Kidney capillary endothelial cell (primary cell): Measurements from ENCODE around the gene ATG13.
A peak's percentile ranks its signal among the peaks of the same experiment; 100 is the strongest.
"Not testable (repeated sequence)": the region's sequence is repeated elsewhere in the genome, so short reads cannot be mapped to it uniquely, and the experiment has no call there.

Source experiments
- DNase-seq: peaks from one replicate; pipeline ENCODE4 v3.0.0-alpha.2; 2018; ENCODE audit warnings: low spot score

Gene ATG13

GRCh38 chr11:46643986-46644385, 26.6 kb downstream of the ATG13 start:
- DNase-seq = no peak

GRCh38 chr11:46649180-46649738, 31.9 kb downstream of the ATG13 start:
- peak; percentile 42 for DNase-seq

- DNase-seq = no peak
Measured at GRCh38 chr11:46655631-46656030, 38.3 kb downstream of the ATG13 start.

- no peak for DNase-seq
Measured at GRCh38 chr11:46657186-46657585, 39.8 kb downstream of the ATG13 start.

- no peak for DNase-seq
Measured at GRCh38 chr11:46658259-46658658, 40.9 kb downstream of the ATG13 start.

GRCh38 chr11:46659908-46660307, 42.6 kb downstream of the ATG13 start:
- DNase-seq = no peak

GRCh38 chr11:46661836-46662235, 44.5 kb downstream of the ATG13 start:
- DNase-seq = no peak

- DNase-seq = no peak
Measured at GRCh38 chr11:46662366-46662765, 45.0 kb downstream of the ATG13 start.

GRCh38 chr11:46663277-46663940, 46.1 kb downstream of the ATG13 start:
- no peak for DNase-seq

GRCh38 chr11:46664612-46665011, 47.3 kb downstream of the ATG13 start:
- DNase-seq = no peak

- DNase-seq = no peak
Measured at GRCh38 chr11:46665356-46665755, 48.0 kb downstream of the ATG13 start.

- no peak for DNase-seq
Measured at GRCh38 chr11:46666516-46666915, 49.2 kb downstream of the ATG13 start.

GRCh38 chr11:46667043-46667481, 49.7 kb downstream of the ATG13 start:
- DNase-seq = no peak

GRCh38 chr11:46668480-46669085, 51.2 kb downstream of the ATG13 start:
- no peak for DNase-seq

- no peak for DNase-seq
Measured at GRCh38 chr11:46669711-46670139, 52.4 kb downstream of the ATG13 start.

GRCh38 chr11:46670521-46670920, 53.2 kb downstream of the ATG13 start:
- DNase-seq = not testable (repeated sequence)

GRCh38 chr11:46671958-46672315, 54.6 kb downstream of the ATG13 start:
- no peak for DNase-seq

GRCh38 chr11:46672381-46672839, 55.1 kb downstream of the ATG13 start:
- DNase-seq = no peak

GRCh38 chr11:46673713-46674462, 56.5 kb downstream of the ATG13 start:
- DNase-seq = no peak

- no peak for DNase-seq
Measured at GRCh38 chr11:46674463-46675287, 57.3 kb downstream of the ATG13 start.

GRCh38 chr11:46675288-46675851, 58.0 kb downstream of the ATG13 start:
- DNase-seq = no peak

GRCh38 chr11:46675949-46676348, 58.6 kb downstream of the ATG13 start:
- DNase-seq = no peak
